Endothelial cell of coronary artery (primary cell): ENCODE measurements around the gene INHA. TPM values are rescaled to one million over a fixed set of nuclear protein-coding genes. Genes with fewer than 3 reads are reported as not detected.

Experiments
- total RNA-seq: library from RNA; depleted of rRNA; stranded (reverse); fragments of >200 nt; gene quantifications from 2 replicates; pipeline ENCODE4 v1.2.3, GENCODE V29; 2014

Gene INHA
- total RNA-seq = 0.09 and 0.19 TPM in 2 replicates

GRCh38 chr2:219572237-219573001, at the start of gene INHA:
INHA (plus strand) TSS chr2:219572310; CDS start chr2:219572375, 65 bp downstream.

GRCh38 chr2:219543596-219544358, 28.3 kb upstream of the INHA start, which contains the start of the genes CHPF and TMEM198:
CHPF (minus strand) TSS chr2:219543809; CDS start chr2:219543538, 271 bp downstream.
TMEM198 (plus strand) TSS chr2:219544028; CDS start chr2:219544728, 700 bp downstream.

GRCh38 chr2:219571311-219572236, 536 bp upstream of the INHA start, which contains the start of gene OBSL1:
OBSL1 (minus strand) TSS chr2:219571539; CDS start chr2:219571232, 307 bp downstream.

GRCh38 chr2:219597552-219598307, 25.6 kb downstream of the INHA start, which contains the start of gene STK11IP:
STK11IP (plus strand) TSS chr2:219597857; CDS start chr2:219598120, 263 bp downstream.

Other genes with a start within 250 kb of the INHA start
- gene RESP18, start 239.6 kb upstream of the INHA start, total RNA-seq = not detected in 2 replicates
- 42.4 and 44.0 TPM in 2 replicates for gene DNPEP, start 184.4 kb upstream of the INHA start, total RNA-seq
- gene DES, start 153.9 kb upstream of the INHA start, total RNA-seq = not detected in 2 replicates
- gene SPEG, start 137.5 kb upstream of the INHA start, total RNA-seq = 0.63 and 4.2 TPM in 2 replicates
- gene GMPPA, start 73.4 kb upstream of the INHA start, total RNA-seq = 38.0 and 45.6 TPM in 2 replicates
- not detected in 2 replicates for gene ASIC4, start 57.8 kb upstream of the INHA start, total RNA-seq
- 0.72 and 29.2 TPM in 2 replicates for gene CHPF, start 28.5 kb upstream of the INHA start, total RNA-seq
- gene TMEM198, start 28.3 kb upstream of the INHA start, total RNA-seq = 0.09 TPM in 1 of 2 replicates, not detected in the other
- 16.5 and 22.0 TPM in 2 replicates for gene OBSL1, start 771 bp upstream of the INHA start, total RNA-seq
- 9.7 and 11.2 TPM in 2 replicates for gene STK11IP, start 25.5 kb downstream of the INHA start, total RNA-seq
- gene SLC4A3, start 55.3 kb downstream of the INHA start, total RNA-seq = 0.27 and 0.38 TPM in 2 replicates